SH-SY5Y (cell line): ENCODE measurements around the gene PCDH20.

Experiments
- GATA2 ChIP-seq: IDR thresholded peaks from 2 replicates; pipeline ENCODE4 v1.6.1; 2011; ENCODE audit warnings: mild to moderate bottlenecking, low read depth, low read length
- GATA3 ChIP-seq: IDR thresholded peaks from 2 replicates; pipeline ENCODE4 v1.6.1; 2011; ENCODE audit warnings: low read depth, mild to moderate bottlenecking, low read length, moderate library complexity

- no peak for TF ChIP-seq GATA2
- peak; percentile 45 for TF ChIP-seq GATA3
Observed at GRCh38 chr13:61432029-61432428, 16.4 kb upstream of the PCDH20 start.
